Pancreas (tissue), 10 donors: ENCODE measurements around the gene MAN1A1. TPM values are rescaled to one million over a fixed set of nuclear protein-coding genes. Genes with fewer than 3 reads are reported as not detected.
A peak's percentile ranks its signal among the peaks of the same experiment; 100 is the strongest.

Source experiments
- ATAC-seq, 4 donors: fragments of 200-7000 bp; cut with Tn5 transposase; one replicate each; pipeline versions ENCODE4 v1.8.0 to v1.9.1; 2020; ENCODE audit warnings: mild to moderate bottlenecking in 4 of 4, moderate library complexity in 4 of 4
- DNase-seq, 6 donors: peaks; one replicate each; pipeline ENCODE4 v3.0.0-alpha.2; 2020
- FAIRE-seq: peaks from 2 replicates; lab custom pipeline; 2012; peaks lifted over from hg19 to GRCh38; lab: Jason Lieb, UNC
- H3K27ac ChIP-seq, 4 donors: fragments of 200-600 bp; sonication (generic); 1 replicate in 3 of 4; 2 replicates in 1 of 4; pipeline versions ENCODE4 v1.5.0 to v1.8.0; 2020
- H3K27me3 ChIP-seq, 4 donors: fragments of 200-600 bp; one replicate each; pipeline ENCODE4 v1.8.0; 2021
- H3K36me3 ChIP-seq, 3 donors: fragments of 200-600 bp; sonication (generic) in 1 of 3; one replicate each; pipeline versions ENCODE4 v1.5.0 to v1.8.0; 2020 to 2021
- H3K4me1 ChIP-seq, 3 donors: fragments of 200-600 bp; one replicate each; pipeline ENCODE4 v1.8.0; 2021
- H3K4me3 ChIP-seq, 4 donors: fragments of 200-600 bp; sonication (generic) in 2 of 4; one replicate each; pipeline versions ENCODE4 v1.5.0 to v1.8.0; 2020 to 2021
- H3K9me3 ChIP-seq, 4 donors: fragments of 200-600 bp; one replicate each; pipeline ENCODE4 v1.8.0; 2021
- WGBS, 2 donors: extraction: QIAGEN DNeasy Blood & Tissue Kit; methylation state at CpG; one replicate each; pipeline ENCODE4 v1.1.7; 2013; 5-methylcytosine and 5-hydroxymethylcytosine counted together
- intact Hi-C, 3 donors: fragments of 100-400 bp; cut with DNase I; formaldehyde crosslinking; loops; one replicate each; pipeline versions ENCODE4 v1.11.1 to v1.14.2; 2022
- polyA plus RNA-seq, 2 donors: library from polyadenylated mRNA; stranded (reverse); fragments of 200-250 nt; gene quantifications; one replicate each; pipeline ENCODE4 v1.2.3, GENCODE V29; 2013
- total RNA-seq, 6 donors: library from RNA; stranded (reverse); fragmentation: NEBNext Ultra II Directional in 4 of 6; extraction: Animal tissue kit (Norgen Biotek cat#: 25700) in 4 of 6; gene quantifications; one replicate each; pipeline versions ENCODE4 v1.2.1 to v1.2.4, GENCODE V29; 2021 to 2023
- TF ChIP-seq, protein P1 (sequence below), 4 donors: fragments of 200-600 bp; sonication (generic) in 3 of 4; IDR thresholded peaks; one replicate each; pipeline versions ENCODE4 v1.5.0 to v1.8.0; 2021; ENCODE audit warnings: antibody characterized with exemption in 4 of 4
- donor health status: healthy with polysubstance abuse.
- donor health status: DM: no; HTN: no; CAD: no; lungs with moderate emphysema.
- donor health status: DM: no; HTN: no; CAD: no.
- donor health status: control.
- donor health status: control.
- donor health status: Bipolar disorder and iron deficiency.
- donor health status: DM: yes; HTN: yes; CAD: no.
- donor health status: DM: no; HTN: no; CAD: no.
- donor health status: DM: no; HTN: no; CAD: no.
- donor health status: DM: yes; HTN: yes; CAD: no.

Gene MAN1A1
- total and polyA plus RNA-seq, 8 donors, result 11.7 to 86.1 (median 30.7) TPM

GRCh38 chr6:119233312-119233984 lies 116.1 kb downstream of the MAN1A1 start:
- no peaks in the 10 kb centered on the region for H3K9me3 ChIP-seq
- DNase-seq (no peak), ATAC-seq (no peak), FAIRE-seq (no peak)
- intact Hi-C loops, result no loop called here
- H3K27ac ChIP-seq, result no peak overlapping the region
- peaks cover 6 to 10% (median 9%) of the 10 kb centered on the region in 3 donors for H3K4me1 ChIP-seq
- no peak overlapping the region for H3K4me3 ChIP-seq
- WGBS, 2 donors, result 65 to 71% methylated on average over 2 of the region's 2 CpGs
- H3K27me3 ChIP-seq, result no peaks in the 10 kb centered on the region
- H3K36me3 ChIP-seq, result no peaks in the 10 kb centered on the region
- TF ChIP-seq, protein P1, sequence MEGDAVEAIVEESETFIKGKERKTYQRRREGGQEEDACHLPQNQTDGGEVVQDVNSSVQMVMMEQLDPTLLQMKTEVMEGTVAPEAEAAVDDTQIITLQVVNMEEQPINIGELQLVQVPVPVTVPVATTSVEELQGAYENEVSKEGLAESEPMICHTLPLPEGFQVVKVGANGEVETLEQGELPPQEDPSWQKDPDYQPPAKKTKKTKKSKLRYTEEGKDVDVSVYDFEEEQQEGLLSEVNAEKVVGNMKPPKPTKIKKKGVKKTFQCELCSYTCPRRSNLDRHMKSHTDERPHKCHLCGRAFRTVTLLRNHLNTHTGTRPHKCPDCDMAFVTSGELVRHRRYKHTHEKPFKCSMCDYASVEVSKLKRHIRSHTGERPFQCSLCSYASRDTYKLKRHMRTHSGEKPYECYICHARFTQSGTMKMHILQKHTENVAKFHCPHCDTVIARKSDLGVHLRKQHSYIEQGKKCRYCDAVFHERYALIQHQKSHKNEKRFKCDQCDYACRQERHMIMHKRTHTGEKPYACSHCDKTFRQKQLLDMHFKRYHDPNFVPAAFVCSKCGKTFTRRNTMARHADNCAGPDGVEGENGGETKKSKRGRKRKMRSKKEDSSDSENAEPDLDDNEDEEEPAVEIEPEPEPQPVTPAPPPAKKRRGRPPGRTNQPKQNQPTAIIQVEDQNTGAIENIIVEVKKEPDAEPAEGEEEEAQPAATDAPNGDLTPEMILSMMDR (IDR thresholded peaks at IDR 0.05), result no peak

DNA sequence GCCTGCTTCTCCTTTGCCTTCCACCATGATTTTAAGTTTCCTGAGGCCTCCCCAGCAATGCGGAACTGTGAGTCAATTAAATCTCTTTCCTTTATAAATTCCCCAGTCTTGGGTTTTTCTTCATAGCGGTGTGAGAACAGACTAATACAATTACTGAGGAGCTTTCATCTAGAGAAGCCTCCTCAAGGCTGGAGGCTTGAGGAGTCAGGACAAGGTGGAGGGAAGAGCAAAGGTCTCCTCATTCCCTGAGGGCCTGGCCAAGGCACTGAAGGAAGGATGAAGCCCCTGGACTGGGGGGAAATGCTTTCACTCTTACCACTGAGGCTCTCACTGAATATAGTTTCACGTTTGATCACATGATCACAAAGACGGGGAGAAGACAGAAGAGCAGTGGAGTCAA lies 118.2 kb downstream of the MAN1A1 start:
- TF ChIP-seq, protein P1 (IDR thresholded peaks at IDR 0.05), result no peak
- FAIRE-seq (no peak), ATAC-seq (no peak), DNase-seq (no peak)
- Histone ChIP-seq H3K27me3 (no peaks in the 10 kb centered on the region), H3K9me3 (no peaks in the 10 kb centered on the region), H3K36me3 (no peaks in the 10 kb centered on the region), H3K4me1 (peaks cover 6 to 10% (median 9%) of the 10 kb centered on the region in 3 donors), H3K4me3 (no peak overlapping the region), H3K27ac (no peak overlapping the region)
- intact Hi-C loops, result no loop called here
- WGBS, 2 donors, result 93% methylated on average over 4 of the region's 4 CpGs

- FAIRE-seq, result no peak
- no peak for DNase-seq
- H3K27me3 ChIP-seq, result no peaks in the 10 kb centered on the region
- TF ChIP-seq, protein P1 (IDR thresholded peaks at IDR 0.05), result no peak
- H3K9me3 ChIP-seq, result no peaks in the 10 kb centered on the region
- intact Hi-C loops, result no loop called here
- ATAC-seq, result no peak
- no peaks in the 10 kb centered on the region for H3K36me3 ChIP-seq
- H3K27ac ChIP-seq, result no peak overlapping the region
- H3K4me1 ChIP-seq, result peaks cover 6 to 10% (median 9%) of the 10 kb centered on the region in 3 donors
- H3K4me3 ChIP-seq, result no peak overlapping the region
- 77% methylated on average over 4 of the region's 4 CpGs for WGBS, 2 donors
Measured at GRCh38 chr6:119230160-119230559, 119.4 kb downstream of the MAN1A1 start.

DNA sequence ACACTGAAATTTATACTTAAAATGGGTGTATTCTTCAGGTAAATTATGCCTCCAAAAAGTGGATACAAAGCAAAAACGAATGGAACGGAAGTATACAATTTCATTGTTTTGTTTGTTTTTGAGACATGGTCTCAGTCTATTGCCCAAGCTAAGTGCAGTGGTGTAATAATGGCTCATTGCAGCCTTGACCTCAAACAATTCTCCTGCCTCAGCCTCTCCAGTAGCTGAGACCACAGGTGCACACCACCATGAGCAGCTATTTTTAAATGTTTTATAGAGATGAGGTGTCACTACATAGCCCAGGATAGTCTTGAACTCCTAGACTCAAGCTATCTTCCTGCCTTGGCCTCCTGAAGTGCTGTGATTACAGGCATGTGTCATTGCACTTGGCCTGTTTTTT lies 122.2 kb downstream of the MAN1A1 start:
- Histone ChIP-seq H3K27me3 (no peaks in the 10 kb centered on the region), H3K4me1 (peaks cover 0 to 6% (median 0%) of the 10 kb centered on the region in 3 donors), H3K36me3 (no peaks in the 10 kb centered on the region), H3K4me3 (no peak overlapping the region), H3K9me3 (no peaks in the 10 kb centered on the region), H3K27ac (no peak overlapping the region)
- intact Hi-C loops, result no loop called here
- 84 to 95% methylated on average over 2 of the region's 2 CpGs for WGBS, 2 donors
- DNase-seq, result no peak
- ATAC-seq, result no peak
- FAIRE-seq, result no peak
- TF ChIP-seq, protein P1 (IDR thresholded peaks at IDR 0.05), result no peak

DNA sequence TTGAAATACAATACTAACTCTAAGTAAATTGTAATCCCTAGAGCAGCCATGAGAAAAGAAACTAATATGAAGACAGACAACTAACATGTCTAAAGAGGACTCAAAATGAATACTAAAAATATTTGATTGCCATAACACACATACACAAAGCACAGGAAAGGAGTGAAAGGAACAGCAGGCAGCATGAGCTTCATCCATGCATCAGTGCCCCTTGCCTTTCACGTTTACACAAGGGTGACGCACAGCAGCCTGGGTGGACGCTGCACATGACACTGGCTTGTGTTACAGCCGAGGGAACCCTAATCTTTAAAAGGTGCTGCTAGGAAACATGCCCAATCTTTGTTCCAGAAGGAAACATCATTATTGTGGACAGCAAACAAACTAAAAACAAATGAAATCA lies 123.5 kb downstream of the MAN1A1 start:
- ATAC-seq (peak in 3 of 4 donors; percentile 17 to 81 (median 67)), DNase-seq (no peak), FAIRE-seq (no peak)
- 63 to 75% methylated on average over 4 of the region's 4 CpGs for WGBS, 2 donors
- no peaks in the 10 kb centered on the region for H3K27me3 ChIP-seq
- H3K4me1 ChIP-seq, result peaks cover 0 to 6% (median 0%) of the 10 kb centered on the region in 3 donors
- H3K27ac ChIP-seq, result no peak overlapping the region
- TF ChIP-seq, protein P1 (IDR thresholded peaks at IDR 0.05), result no peak
- intact Hi-C loops, result no loop called here
- no peaks in the 10 kb centered on the region for H3K36me3 ChIP-seq
- H3K9me3 ChIP-seq, result no peaks in the 10 kb centered on the region
- no peak overlapping the region for H3K4me3 ChIP-seq
